ENCODE data around the gene ULK4.
"Not testable (repeated sequence)": the region's sequence is repeated elsewhere in the genome, so short reads cannot be mapped to it uniquely, and the experiment has no call there.

ULK4 gene

GRCh38 chr3:41405466-41405865 lies 556.4 kb downstream of the ULK4 start:
- Mint-ChIP-seq H3K36me3 (peaks cover 8% of the 10 kb centered on the region in 2 donors), H3K27ac (no peak overlapping the region), H3K9me3 (peaks cover 10 to 11% of the 10 kb centered on the region in 2 donors), H3K4me3 (no peak overlapping the region), H3K4me1 (no peaks in the 10 kb centered on the region), H3K27me3 (no peaks in the 10 kb centered on the region)
- ATAC-seq (replicated peaks) (no peak), DNase-seq (no peak)

- Mint-ChIP-seq H3K9me3 (peaks cover 10 to 11% of the 10 kb centered on the region in 2 donors), H3K36me3 (peaks cover 8% of the 10 kb centered on the region in 2 donors), H3K27me3 (no peaks in the 10 kb centered on the region), H3K27ac (no peak overlapping the region), H3K4me3 (no peak overlapping the region), H3K4me1 (no peaks in the 10 kb centered on the region)
- DNase-seq (no peak), ATAC-seq (replicated peaks) (no peak)
These were observed 557.3 kb downstream of the ULK4 start for GRCh38 chr3:41404582-41404981.

GRCh38 chr3:41394896-41395295 lies 567.0 kb downstream of the ULK4 start:
- DNase-seq: no peak
- Mint-ChIP-seq H3K27ac (no peak overlapping the region), H3K36me3 (peaks cover 7 to 20% of the 10 kb centered on the region in 2 donors), H3K4me3 (no peak overlapping the region), H3K27me3 (no peaks in the 10 kb centered on the region), H3K4me1 (no peaks in the 10 kb centered on the region), H3K9me3 (peaks cover 0 to 2% of the 10 kb centered on the region in 2 donors)
- ATAC-seq (replicated peaks): no peak

- not testable (repeated sequence) for H3K4me3 Mint-ChIP-seq; H3K27ac Mint-ChIP-seq; H3K27me3 Mint-ChIP-seq; ATAC-seq (replicated peaks); DNase-seq; H3K4me1 Mint-ChIP-seq
- Mint-ChIP-seq H3K36me3 (peaks cover 4 to 27% of the 10 kb centered on the region in 2 donors), H3K9me3 (peaks cover 6 to 12% of the 10 kb centered on the region in 2 donors)
These were observed 591.0 kb downstream of the ULK4 start for GRCh38 chr3:41370765-41371535.

GRCh38 chr3:41370307-41370706 lies 591.6 kb downstream of the ULK4 start:
- Mint-ChIP-seq H3K4me1 (no peaks in the 10 kb centered on the region), H3K27me3 (no peaks in the 10 kb centered on the region), H3K9me3 (peaks cover 6 to 8% of the 10 kb centered on the region in 2 donors), H3K36me3 (peaks cover 4 to 23% of the 10 kb centered on the region in 2 donors), H3K27ac (no peak overlapping the region), H3K4me3 (no peak overlapping the region)
- DNase-seq: no peak
- ATAC-seq (replicated peaks): no peak

GRCh38 chr3:41369838-41370237 lies 592.1 kb downstream of the ULK4 start:
- no peak overlapping the region for H3K4me3 Mint-ChIP-seq
- H3K4me1 Mint-ChIP-seq: no peaks in the 10 kb centered on the region
- DNase-seq: no peak
- ATAC-seq (replicated peaks): no peak
- no peak overlapping the region for H3K27ac Mint-ChIP-seq
- H3K9me3 Mint-ChIP-seq: peaks cover 6 to 8% of the 10 kb centered on the region in 2 donors
- H3K27me3 Mint-ChIP-seq: no peaks in the 10 kb centered on the region
- peaks cover 4 to 23% of the 10 kb centered on the region in 2 donors for H3K36me3 Mint-ChIP-seq

GRCh38 chr3:41365973-41366372 lies 595.9 kb downstream of the ULK4 start:
- Mint-ChIP-seq H3K36me3 (peaks cover 0 to 3% of the 10 kb centered on the region in 2 donors), H3K4me3 (no peak overlapping the region)
- DNase-seq: no peak

GRCh38 chr3:41364736-41365135 lies 597.2 kb downstream of the ULK4 start:
- ATAC-seq (replicated peaks) (no peak), DNase-seq (no peak)
- no peak overlapping the region for H3K27ac Mint-ChIP-seq
- peaks cover 3 to 6% of the 10 kb centered on the region in 2 donors for H3K36me3 Mint-ChIP-seq
- no peaks in the 10 kb centered on the region for H3K27me3 Mint-ChIP-seq
- H3K4me3 Mint-ChIP-seq: no peak overlapping the region
- H3K9me3 Mint-ChIP-seq: peaks cover 0 to 2% of the 10 kb centered on the region in 2 donors
- H3K4me1 Mint-ChIP-seq: no peaks in the 10 kb centered on the region

More at GRCh38 chr3:41365973-41366372, 595.9 kb downstream of the ULK4 start:
- H3K27me3 Mint-ChIP-seq: no peaks in the 10 kb centered on the region
- no peaks in the 10 kb centered on the region for H3K4me1 Mint-ChIP-seq
- H3K27ac Mint-ChIP-seq: no peak overlapping the region
- peaks cover 0 to 2% of the 10 kb centered on the region in 2 donors for H3K9me3 Mint-ChIP-seq
- no peak for ATAC-seq (replicated peaks)

GRCh38 chr3:41363830-41364523 lies 597.9 kb downstream of the ULK4 start:
- Mint-ChIP-seq H3K4me1 (no peaks in the 10 kb centered on the region), H3K27ac (no peak overlapping the region), H3K27me3 (no peaks in the 10 kb centered on the region), H3K4me3 (no peak overlapping the region), H3K36me3 (peaks cover 7 to 11% of the 10 kb centered on the region in 2 donors), H3K9me3 (peaks cover 0 to 2% of the 10 kb centered on the region in 2 donors)
- no peak for DNase-seq
- no peak for ATAC-seq (replicated peaks)

- no peaks in the 10 kb centered on the region for H3K4me1 Mint-ChIP-seq
- no peaks in the 10 kb centered on the region for H3K27me3 Mint-ChIP-seq
- no peak for ATAC-seq (replicated peaks)
These were observed 599.0 kb downstream of the ULK4 start for GRCh38 chr3:41362638-41363559.

GRCh38 chr3:41357271-41357670 lies 604.6 kb downstream of the ULK4 start:
- Mint-ChIP-seq H3K4me1 (peaks cover 3 to 5% of the 10 kb centered on the region in 2 donors), H3K9me3 (no peaks in the 10 kb centered on the region), H3K27me3 (no peaks in the 10 kb centered on the region), H3K27ac (no peak overlapping the region), H3K4me3 (no peak overlapping the region), H3K36me3 (peaks cover 15% of the 10 kb centered on the region in 2 donors)
- ATAC-seq (replicated peaks) (no peak), DNase-seq (no peak)

More at GRCh38 chr3:41362638-41363559, 599.0 kb downstream of the ULK4 start:
- no peak for DNase-seq
- Mint-ChIP-seq H3K27ac (no peak overlapping the region), H3K4me3 (no peak overlapping the region), H3K36me3 (peaks cover 15% of the 10 kb centered on the region in 2 donors), H3K9me3 (no peaks in the 10 kb centered on the region)

GRCh38 chr3:41356775-41357174 lies 605.1 kb downstream of the ULK4 start:
- Mint-ChIP-seq H3K4me3 (no peak overlapping the region), H3K27ac (no peak overlapping the region), H3K4me1 (peaks cover 3 to 5% of the 10 kb centered on the region in 2 donors), H3K36me3 (peaks cover 15% of the 10 kb centered on the region in 2 donors), H3K27me3 (no peaks in the 10 kb centered on the region), H3K9me3 (no peaks in the 10 kb centered on the region)
- ATAC-seq (replicated peaks) (no peak), DNase-seq (no peak)

GRCh38 chr3:41352510-41352909 lies 609.4 kb downstream of the ULK4 start:
- H3K27ac Mint-ChIP-seq: peak overlapping the region; percentile 56
- DNase-seq (no peak), ATAC-seq (replicated peaks) (no peak)
- H3K36me3 Mint-ChIP-seq: no peaks in the 10 kb centered on the region
- H3K27me3 Mint-ChIP-seq: no peaks in the 10 kb centered on the region
- no peaks in the 10 kb centered on the region for H3K9me3 Mint-ChIP-seq
- H3K4me1 Mint-ChIP-seq: peaks cover 3 to 5% of the 10 kb centered on the region in 2 donors
- no peak overlapping the region for H3K4me3 Mint-ChIP-seq

GRCh38 chr3:41350441-41350840 lies 611.5 kb downstream of the ULK4 start:
- peaks cover 0 to 4% of the 10 kb centered on the region in 2 donors for H3K36me3 Mint-ChIP-seq
- peaks cover 3 to 5% of the 10 kb centered on the region in 2 donors for H3K4me1 Mint-ChIP-seq
- no peak overlapping the region for H3K27ac Mint-ChIP-seq
- ATAC-seq (replicated peaks) (no peak), DNase-seq (no peak)
- no peak overlapping the region for H3K4me3 Mint-ChIP-seq
- no peaks in the 10 kb centered on the region for H3K27me3 Mint-ChIP-seq
- H3K9me3 Mint-ChIP-seq: no peaks in the 10 kb centered on the region

All from stimulated activated naive B cell treated with anti-CD40 and anti-IgM and Interleukin-4, amounts not matched to agents 10 μg/mL and 1 μg/mL and 100 μg/mL, for 72 hours (primary cell).